ENCODE data around the gene FAM3C. TPM values are rescaled to one million over a fixed set of nuclear protein-coding genes. Genes with fewer than 3 reads are reported as not detected.

The FAM3C gene
- polyA plus RNA-seq, 1 donor, result 106 TPM

- DNase-seq, result no peak
These were observed 20.4 kb upstream of the FAM3C start for GRCh38 chr7:121416533-121416932.

GRCh38 chr7:121414436-121414835, 18.3 kb upstream of the FAM3C start:
- DNase-seq, result no peak

- no peak for DNase-seq
These were observed 15.5 kb upstream of the FAM3C start for GRCh38 chr7:121411597-121411979.

- DNase-seq, result no peak
These were observed 14.9 kb upstream of the FAM3C start for GRCh38 chr7:121410829-121411596.

- DNase-seq, result no peak
These were observed 10.8 kb upstream of the FAM3C start for GRCh38 chr7:121406944-121407343.

GRCh38 chr7:121406461-121406860, 10.4 kb upstream of the FAM3C start:
- no peak for DNase-seq

GRCh38 chr7:121404348-121404747, 8.2 kb upstream of the FAM3C start:
- no peak for DNase-seq

- DNase-seq, result no peak
These were observed 6.6 kb upstream of the FAM3C start for GRCh38 chr7:121402701-121403100.

GRCh38 chr7:121401896-121402295, 5.8 kb upstream of the FAM3C start:
- no peak for DNase-seq

- peak; percentile 12 for DNase-seq
These were observed 2.1 kb upstream of the FAM3C start for GRCh38 chr7:121398246-121398645.

- DNase-seq, result peak; percentile 20
These were observed 1.7 kb upstream of the FAM3C start for GRCh38 chr7:121397822-121398221.

GRCh38 chr7:121397361-121397760, 1.3 kb upstream of the FAM3C start:
- DNase-seq, result no peak

- peak; percentile 17 for DNase-seq
These were observed 581 bp downstream of the FAM3C start for GRCh38 chr7:121395494-121395960.

- no peak for DNase-seq
These were observed 1.4 kb downstream of the FAM3C start for GRCh38 chr7:121394709-121395140.

- DNase-seq, result no peak
These were observed 3.1 kb downstream of the FAM3C start for GRCh38 chr7:121393005-121393366.

GRCh38 chr7:121392277-121393004, 3.7 kb downstream of the FAM3C start:
- no peak for DNase-seq

- DNase-seq, result no peak
These were observed 4.4 kb downstream of the FAM3C start for GRCh38 chr7:121391686-121392085.

GRCh38 chr7:121390617-121391016, 5.5 kb downstream of the FAM3C start:
- no peak for DNase-seq

- no peak for DNase-seq
These were observed 6.0 kb downstream of the FAM3C start for GRCh38 chr7:121390109-121390508.

- DNase-seq, result no peak
These were observed 7.2 kb downstream of the FAM3C start for GRCh38 chr7:121388950-121389349.

GRCh38 chr7:121385800-121386179, 10.3 kb downstream of the FAM3C start:
- no peak for DNase-seq

- no peak for DNase-seq
These were observed 10.9 kb downstream of the FAM3C start for GRCh38 chr7:121385056-121385799.

- DNase-seq, result no peak
These were observed 11.8 kb downstream of the FAM3C start for GRCh38 chr7:121384265-121384664.

Measured in left kidney (tissue), 2 donors.